ENCODE data around the gene GPR15. TPM values are rescaled to one million over a fixed set of nuclear protein-coding genes. Genes with fewer than 3 reads are reported as not detected.

GPR15 gene
- total and polyA plus RNA-seq, 2 experiments from 2014 or later, result not detected

DNA sequence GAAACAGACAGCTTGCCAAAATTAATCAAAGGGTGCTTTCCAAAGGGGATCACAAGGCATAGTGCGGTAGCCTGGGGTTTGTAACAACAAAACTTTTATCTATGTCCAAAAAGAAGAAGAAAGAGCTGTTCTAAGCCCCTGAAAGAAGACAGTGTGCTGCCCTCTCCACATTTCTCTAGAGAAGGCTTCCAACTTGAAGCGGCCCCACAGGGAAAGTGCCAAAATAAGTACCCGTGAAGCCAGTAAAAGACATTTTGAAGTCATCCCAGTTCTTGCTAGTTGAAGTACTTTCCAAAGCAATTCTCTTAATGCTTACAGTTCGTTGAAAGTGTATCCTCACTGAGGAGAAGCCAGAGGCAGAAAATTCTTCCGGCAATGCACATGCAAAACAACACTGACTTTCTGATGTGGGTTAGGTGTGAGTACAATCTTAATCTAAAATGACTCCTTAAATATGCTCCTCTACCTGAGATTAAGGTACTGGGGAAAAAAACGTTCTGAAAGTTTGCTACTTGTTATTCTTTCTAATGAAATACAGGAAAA is 21.3 kb downstream of the GPR15 start:
- Histone ChIP-seq H2AFZ (no peak overlapping the region), H3K4me3 (no peak overlapping the region), H3K27me3 (ENCODE audit: insufficient read depth) (no peaks in the 10 kb centered on the region), H3K9me2 (ENCODE audit: insufficient read depth) (no peaks in the 10 kb centered on the region), H3K36me3 (ENCODE audit: insufficient read depth) (no peaks in the 10 kb centered on the region), H3K4me1 (ENCODE audit: insufficient read depth) (no peaks in the 10 kb centered on the region), H3K4me2 (no peak overlapping the region), H4K20me1 (replicated peaks; ENCODE audit: insufficient read depth) (no peaks in the 10 kb centered on the region), H3F3A (replicated peaks; ENCODE audit: low read depth) (no peaks in the 10 kb centered on the region), H3K79me2 (replicated peaks; ENCODE audit: insufficient read depth) (no peaks in the 10 kb centered on the region), H3K27ac (ENCODE audit: low read depth) (no peak overlapping the region)
- TF ChIP-seq JUNB (IDR thresholded peaks at IDR 0.05; ENCODE audit: unreplicated experiment) (no peak), CTCF (conservative IDR thresholded peaks at IDR 0.05; ENCODE audit: low read depth in 2 of 2) (no peak), ETS1 (IDR thresholded peaks at IDR 0.05) (no peak), ZNF114 (CRISPR knock-in tag; IDR thresholded peaks at IDR 0.05) (no peak), ZNF462 (CRISPR knock-in tag; IDR thresholded peaks at IDR 0.05) (no peak)
- Mint-ChIP-seq H3K4me3 (no peak overlapping the region), H3K36me3 (ENCODE audit: low read depth) (no peaks in the 10 kb centered on the region), H3K9me3 (no peaks in the 10 kb centered on the region), H3K27ac (no peak overlapping the region), H3K27me3 (ENCODE audit: insufficient read depth, low read depth, poor library complexity) (no peaks in the 10 kb centered on the region), H3K4me1 (peaks cover 3% of the 10 kb centered on the region; the same call in 1 of the 3 replicates)
- DNase-seq (ENCODE audit: low spot score), result no peak
- ATAC-seq, result no peak
